GM08714 (cell line): ENCODE results near the gene PARD6B.
A peak's percentile ranks its signal among the peaks of the same experiment; 100 is the strongest.
"Not testable (repeated sequence)": the region's sequence is repeated elsewhere in the genome, so short reads cannot be mapped to it uniquely, and the experiment has no call there.

Experiments used
- H3K4me3 ChIP-seq: fragments of 200-500 bp; sonication (Bioruptor generic); 2 replicates; pipeline ENCODE4 v1.5.1; 2014; ENCODE audit warnings: mild to moderate bottlenecking, low read length, inconsistent platforms
- ZNF274 ChIP-seq: IDR thresholded peaks from 2 replicates; pipeline ENCODE4 v1.6.1; 2012; ENCODE audit warnings: mild to moderate bottlenecking, low read depth, low read length

PARD6B gene

DNA sequence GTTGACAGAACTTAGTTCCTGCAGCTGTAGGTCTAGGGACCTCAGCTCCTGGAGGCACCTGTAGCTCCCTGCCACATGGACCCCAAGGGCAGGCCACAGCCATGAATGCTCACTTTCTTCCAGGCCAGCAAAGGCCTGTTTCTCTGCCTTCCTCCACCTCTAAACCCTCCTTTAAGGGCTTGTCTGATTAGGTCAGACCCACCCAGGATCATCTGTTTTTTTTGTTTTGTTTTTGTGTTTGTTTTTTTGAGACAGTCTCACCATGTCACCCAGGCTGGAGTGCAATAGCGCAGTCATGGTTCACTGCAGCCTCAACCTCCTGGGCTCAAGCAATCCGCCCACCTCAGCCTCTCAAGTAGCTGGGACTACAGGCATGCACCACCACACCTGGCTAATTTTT is 52.0 kb downstream of the PARD6B start:
- no peak overlapping the region for H3K4me3 ChIP-seq
- TF ChIP-seq ZNF274: no peak

DNA sequence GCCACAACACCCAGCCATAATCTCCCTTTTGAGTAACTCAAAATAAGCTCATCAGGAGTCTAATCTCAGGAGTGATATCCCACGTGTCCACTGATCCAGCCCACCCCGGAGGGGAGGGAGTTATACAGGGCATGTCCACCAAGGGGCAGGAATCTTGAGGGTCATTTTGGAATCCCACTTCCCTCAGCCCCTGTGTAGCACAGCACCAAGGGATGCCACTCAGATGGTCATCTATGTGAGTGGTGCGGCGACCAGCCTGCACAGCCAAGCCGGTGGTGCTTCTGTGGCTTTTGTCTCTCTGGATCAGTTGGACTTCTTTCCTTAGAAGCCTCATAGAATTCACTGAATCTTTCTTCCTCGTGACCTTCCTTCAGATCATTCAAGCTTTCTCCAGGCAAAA is 52.5 kb downstream of the PARD6B start:
- no peak overlapping the region for H3K4me3 ChIP-seq
- TF ChIP-seq ZNF274: no peak

DNA sequence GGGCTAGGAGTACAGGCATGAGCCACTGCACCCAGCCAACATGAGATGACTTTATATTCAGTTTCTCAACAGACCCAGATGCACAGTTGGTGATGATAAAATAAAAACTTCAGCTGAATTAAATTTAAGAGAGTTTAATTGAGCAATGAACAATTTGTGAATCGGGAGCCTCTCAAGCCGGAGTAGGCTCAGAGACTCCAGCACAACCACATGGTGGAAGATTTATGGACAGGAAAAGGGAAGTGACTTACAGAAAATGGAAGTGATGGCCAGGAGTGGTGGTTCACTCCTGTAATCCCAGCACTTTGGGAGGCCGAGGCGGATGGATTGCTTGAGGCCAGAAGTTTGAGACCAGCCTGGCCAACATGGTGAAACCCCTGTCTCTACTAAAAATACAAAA is 53.1 kb downstream of the PARD6B start:
- H3K4me3 ChIP-seq: no peak overlapping the region
- TF ChIP-seq ZNF274: no peak

DNA sequence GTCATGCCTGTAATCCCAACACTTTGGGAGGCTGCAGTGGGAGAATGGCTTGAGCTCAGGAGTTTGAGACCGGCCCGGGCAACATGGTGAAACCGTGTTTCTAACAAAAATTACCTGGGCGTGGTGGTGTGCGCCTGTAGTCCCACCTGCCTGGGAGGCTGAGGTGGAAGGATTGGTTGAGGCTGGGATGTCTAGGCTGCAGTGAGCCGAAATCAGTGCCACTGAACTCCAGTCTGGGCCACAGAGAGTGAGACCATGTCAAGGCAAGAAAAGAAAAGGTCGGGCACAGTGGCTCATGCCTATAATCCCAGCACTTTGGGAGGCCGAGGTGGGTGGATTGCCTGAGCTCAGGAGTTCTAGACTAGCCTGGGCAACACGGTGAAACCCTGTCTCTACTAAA is 55.3 kb downstream of the PARD6B start:
- no peak for TF ChIP-seq ZNF274
- H3K4me3 ChIP-seq: no peak overlapping the region

DNA sequence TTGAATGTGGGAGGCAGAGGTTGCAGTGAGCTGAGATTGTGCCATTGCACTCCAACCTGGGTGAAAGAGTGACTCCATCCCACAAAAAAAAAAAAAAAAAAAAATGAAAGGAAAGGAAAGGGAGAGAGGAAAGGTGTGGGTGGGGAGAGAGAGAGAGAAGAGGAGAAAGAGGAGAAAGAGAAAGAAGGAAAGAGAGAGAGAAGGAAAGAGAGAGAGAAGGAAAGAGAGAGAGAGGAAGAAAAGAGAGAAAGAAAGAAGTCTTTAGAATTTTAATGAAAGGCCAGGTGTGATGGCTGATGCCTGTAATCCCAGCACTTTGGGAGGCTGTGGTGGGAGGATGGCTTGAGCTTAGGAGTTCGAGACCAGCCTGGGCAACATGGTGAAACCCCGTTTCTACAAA is 55.8 kb downstream of the PARD6B start:
- no peak for TF ChIP-seq ZNF274
- H3K4me3 ChIP-seq: no peak overlapping the region

DNA sequence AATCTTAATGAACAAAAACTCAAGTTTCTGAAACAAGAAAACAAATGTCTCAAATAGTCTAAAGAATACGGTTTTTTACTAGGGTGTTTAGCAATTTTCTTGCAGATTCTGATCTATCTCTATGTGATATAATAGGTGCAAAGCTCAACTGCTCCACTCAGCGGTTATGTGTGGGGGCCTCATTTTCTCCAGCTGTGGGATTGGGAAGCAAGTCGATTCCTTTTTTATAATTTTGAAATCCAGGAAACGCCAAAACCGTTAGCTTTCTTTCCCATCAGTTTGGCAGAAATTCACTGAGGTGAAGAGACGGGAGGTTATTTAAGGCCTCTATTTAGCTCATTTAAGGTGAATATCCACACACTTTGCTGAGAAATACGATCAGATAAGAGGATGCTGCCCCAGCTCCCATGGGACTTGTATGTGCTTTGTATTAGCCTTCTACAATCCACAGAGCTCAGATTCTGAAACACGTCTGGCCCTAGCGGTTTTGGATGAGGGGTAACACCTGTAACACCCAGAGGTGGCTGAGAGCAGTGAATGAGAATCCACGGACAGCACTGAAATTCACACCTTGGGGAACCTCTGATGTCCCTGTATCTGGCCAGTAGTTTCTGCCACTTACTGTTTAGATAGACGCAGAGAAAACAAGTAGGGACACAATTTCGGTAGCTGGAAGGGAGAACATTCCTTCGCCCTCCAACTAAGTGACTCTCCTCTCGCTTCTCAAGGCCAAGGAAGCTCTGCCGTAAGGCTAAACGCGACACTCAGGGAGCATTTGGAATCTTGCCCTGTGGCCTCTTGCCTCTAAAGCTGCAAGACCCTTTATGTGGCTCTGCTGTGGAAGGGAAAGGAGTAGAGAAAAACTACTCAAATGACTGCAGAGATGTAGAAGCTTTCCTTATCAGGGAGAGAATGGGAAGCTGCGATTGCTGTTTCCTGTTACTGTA is 56.9 kb downstream of the PARD6B start:
- TF ChIP-seq ZNF274: no peak
- no peak overlapping the region for H3K4me3 ChIP-seq

DNA sequence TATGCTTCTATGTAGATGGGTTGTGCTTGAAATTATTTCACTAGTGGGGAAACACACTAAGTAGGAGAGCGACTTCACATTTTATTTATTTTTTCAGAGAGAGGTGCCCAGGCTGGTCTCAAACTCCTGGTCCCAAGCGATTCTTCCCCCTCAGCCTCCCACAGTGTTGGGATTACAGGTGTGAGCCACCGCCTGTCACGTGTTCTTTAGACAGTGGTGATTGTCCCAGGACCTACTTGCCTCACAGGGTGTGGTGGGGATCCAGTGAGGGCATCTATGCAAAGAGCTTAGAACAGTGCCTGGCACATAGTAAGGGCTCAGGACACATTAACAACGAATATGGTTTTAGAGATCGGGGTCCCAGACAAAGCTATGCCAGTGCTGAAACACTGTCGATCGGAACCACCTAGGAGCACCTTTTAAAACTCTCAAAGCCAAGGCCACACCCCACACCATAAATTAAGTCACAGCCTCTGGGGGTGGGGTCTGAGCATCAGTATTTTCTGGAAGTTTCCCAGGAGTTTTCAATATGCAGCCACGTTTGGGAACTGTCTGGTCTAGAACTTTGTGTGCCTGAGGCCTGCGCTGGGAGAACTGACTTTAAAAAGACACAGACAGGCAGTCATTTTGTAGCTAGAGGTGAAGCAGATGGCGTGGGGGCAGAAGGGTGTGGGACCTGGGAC is 58.7 kb downstream of the PARD6B start:
- no peak for TF ChIP-seq ZNF274

DNA sequence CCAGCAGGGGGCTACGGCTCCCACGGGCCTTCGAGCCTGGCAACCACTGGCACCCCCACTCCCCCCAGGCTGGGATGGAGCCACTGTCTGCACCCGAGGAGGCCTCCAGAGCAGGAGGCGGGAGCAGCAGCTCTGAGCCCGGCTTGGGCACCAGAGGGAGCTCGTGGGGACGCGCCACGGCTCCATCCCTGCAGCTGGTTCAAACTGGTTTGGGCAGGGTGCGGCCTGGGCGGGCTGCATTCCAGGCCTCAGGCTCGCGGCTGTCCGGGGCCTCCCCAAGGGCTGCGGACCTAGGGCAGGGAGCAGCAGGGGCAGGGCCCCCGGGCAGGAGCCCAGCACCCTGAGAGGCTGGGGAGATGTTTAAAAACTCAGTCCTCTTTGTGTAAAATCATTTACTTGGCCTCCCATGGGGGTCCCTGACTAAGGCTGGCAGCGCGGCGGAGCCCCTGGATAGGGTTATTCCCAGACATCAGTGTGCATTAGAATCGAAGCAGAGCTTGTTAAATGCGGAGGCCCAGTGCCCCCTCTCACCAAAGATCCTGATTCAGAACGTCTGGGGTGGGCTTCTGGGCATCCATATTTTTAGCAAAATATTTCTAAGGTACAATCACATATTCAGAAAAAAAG is 59.4 kb downstream of the PARD6B start:
- TF ChIP-seq ZNF274: no peak
- no peak overlapping the region for H3K4me3 ChIP-seq

More for the DNA sequence above, 58.7 kb downstream of the PARD6B start:
- H3K4me3 ChIP-seq: no peak overlapping the region

DNA sequence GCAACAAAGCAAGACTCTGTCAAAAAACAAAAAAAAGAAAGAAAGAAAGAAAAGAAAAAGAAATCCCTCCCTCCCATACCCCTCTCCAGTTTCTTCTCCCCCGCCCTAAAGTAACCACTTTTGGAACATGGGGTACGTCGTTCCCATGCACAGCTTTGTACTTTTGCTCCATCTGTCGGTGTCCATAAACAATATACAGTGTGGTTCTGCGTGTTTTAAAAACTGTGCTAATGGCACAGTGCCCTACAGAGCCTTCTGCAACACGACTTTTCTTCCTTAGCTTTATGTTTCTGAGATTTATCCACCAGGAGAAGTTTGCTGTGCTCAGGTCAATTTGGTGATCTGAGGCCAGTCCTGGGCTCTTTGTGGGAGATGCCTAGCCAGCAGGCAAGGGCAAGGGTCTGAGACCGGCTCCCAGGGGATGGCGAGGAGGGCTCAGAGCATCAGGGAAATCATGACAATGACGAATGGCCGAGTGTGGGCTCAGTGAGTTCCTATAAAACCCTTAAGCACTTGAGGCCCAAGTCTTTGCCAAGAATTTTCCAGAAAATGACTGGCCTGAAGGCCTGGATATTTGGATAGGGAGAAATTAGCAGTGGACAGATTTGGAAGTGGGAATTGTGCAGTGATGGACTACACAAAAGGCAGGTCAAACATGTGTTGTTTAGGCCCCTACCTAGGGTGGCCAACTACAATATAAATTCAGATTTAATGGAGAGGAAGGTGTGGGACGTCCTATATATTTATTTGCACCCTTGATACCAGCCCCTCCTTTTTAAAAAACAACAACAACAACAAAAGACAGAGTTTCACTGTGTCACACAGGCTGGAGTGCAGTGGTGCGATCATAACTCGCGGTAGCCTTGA is 61.6 kb downstream of the PARD6B start:
- H3K4me3 ChIP-seq: no peak overlapping the region
- TF ChIP-seq ZNF274: no peak

DNA sequence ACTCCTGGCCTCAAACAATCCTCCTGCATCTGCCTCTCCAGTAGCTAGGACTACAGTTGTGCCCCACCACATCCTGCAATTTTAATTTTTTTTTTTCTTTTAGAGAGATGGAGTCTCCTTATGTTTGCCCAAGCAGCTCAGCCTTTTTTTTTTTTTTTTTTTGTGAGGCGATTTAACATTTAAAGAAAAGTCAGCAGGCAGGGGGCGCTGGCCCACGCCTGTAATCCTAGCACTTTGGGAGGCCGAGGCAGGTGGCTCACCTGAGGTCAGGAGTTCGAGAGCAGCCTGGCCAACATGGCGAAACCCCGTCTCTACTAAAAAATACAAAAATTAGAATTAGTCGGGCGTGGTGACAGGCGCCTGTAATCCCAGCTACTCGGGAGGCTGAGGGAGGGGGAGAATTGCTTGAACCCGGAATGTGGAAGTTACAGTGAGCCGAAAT is 62.2 kb downstream of the PARD6B start:
- not testable (repeated sequence) for H3K4me3 ChIP-seq

DNA sequence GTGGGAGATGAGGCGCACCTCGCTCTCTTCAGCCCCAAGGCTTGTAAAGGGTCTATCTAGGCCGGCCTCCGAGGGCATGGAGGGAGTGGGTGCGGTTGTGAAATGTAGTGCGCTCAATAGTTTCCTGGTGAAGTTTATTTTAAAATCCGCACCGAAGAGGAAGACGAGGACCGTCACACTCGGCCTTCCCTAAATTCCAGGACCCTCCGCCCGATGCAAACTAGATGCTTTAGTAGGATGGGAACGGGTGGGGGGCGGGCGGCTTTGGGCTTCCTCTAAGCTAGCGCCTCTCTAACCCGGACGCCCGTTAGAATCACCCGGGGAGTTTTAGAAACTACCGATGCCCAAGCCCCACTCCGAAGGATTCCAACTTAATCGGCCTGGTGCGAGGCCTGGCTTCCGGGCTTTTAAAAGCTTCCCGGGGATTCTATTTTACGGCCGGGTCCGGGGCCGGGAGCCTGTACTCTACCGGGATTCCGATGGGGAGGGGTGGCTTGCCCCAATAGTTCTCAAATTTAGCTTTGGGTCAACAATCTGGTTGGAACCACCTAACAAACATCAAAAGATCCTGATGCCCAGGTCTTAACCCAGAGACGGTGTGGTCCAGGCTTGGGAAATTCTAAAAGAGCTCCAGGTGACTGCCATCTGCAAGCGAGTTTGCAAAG is 62.9 kb downstream of the PARD6B start:
- TF ChIP-seq ZNF274: no peak
- H3K4me3 ChIP-seq: peak overlapping the region; percentile 13; the same call in 1 of the 2 replicates

DNA sequence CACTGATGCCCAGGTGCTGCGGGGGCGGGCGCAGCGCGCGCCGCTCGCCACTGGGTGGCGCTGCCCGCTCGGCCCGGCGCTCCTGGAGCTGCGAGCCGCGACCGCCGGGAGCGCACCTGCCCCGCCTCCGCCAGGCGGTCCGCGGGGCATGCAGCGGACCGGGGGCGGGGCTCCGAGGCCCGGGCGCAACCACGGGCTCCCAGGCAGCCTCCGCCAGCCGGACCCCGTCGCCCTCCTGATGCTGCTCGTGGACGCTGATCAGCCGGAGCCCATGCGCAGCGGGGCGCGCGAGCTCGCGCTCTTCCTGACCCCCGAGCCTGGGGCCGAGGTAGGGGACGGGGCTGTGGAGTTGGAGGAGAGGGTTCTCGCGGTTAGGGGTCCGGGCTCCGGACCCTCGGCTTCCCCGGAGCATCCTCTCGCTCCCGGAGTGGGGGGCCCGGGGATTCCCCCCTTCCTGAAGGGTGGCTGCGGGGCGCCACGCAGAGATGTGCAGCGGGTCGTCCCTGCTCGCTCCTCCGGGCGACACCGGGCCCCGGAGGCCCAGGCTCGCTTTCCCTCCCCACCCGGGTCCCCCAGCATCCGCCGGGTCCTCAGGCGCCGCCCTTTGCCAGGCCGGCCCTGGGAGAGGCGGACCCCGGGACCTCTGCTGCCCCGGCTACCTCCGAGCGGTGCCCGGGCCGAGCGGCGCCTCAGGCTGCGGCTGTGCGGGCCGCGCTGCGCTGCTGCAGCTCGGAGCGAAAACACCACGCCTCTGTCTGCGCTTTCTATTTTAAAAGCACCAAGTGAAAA is 63.7 kb downstream of the PARD6B start, which contains the start of gene BCAS4:
Gene BCAS4, plus strand, starts transcription at position 216 of the 789 bp plus-strand sequence. Its CDS starts 23 bp downstream, at position 239.
- TF ChIP-seq ZNF274: no peak
- H3K4me3 ChIP-seq: peak within 1 kb of the TSS; percentile 86
